GM11168 (cell line): Measurements from ENCODE around the gene TNFAIP1.

Experiments
- in situ Hi-C: fragments of 300-500 bp; cut with MboI; formaldehyde crosslinking; loops from one replicate; pipeline ENCODE4 v1.12.0; 2022; ENCODE audit warnings: low sequenced_read_pairs; ENCODE audit not compliant: unreplicated experiment

Gene TNFAIP1

GRCh38 chr17:28369684-28370034 is 34.1 kb downstream of the TNFAIP1 start:
- in situ Hi-C loops = no loop called here

- in situ Hi-C loops = no loop called here
Measured at GRCh38 chr17:28370035-28370743, 34.6 kb downstream of the TNFAIP1 start, which contains the start of gene VTN. VTN (minus strand) TSS chr17:28370307; CDS start chr17:28370203, 104 bp downstream.

DNA sequence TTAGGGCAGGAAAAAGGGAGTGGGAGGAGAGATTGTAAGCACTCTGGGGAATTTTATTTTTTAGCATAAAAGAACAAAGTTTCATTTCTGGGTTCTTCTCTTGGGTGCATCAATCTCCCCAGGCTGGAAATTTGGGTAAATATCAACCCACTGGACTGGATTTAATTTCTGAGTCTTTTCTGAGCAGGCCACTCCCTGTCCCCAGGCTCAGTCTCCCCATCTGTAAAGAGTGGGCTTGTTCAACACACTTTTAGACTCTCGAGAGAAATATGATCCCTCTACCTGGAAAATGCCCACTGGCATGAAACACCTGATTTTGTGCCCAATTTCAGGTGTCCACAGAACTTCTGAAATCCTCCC is 35.2 kb downstream of the TNFAIP1 start:
- in situ Hi-C loops = no loop called here

- in situ Hi-C loops = no loop called here
Measured at GRCh38 chr17:28371245-28372202, 36.0 kb downstream of the TNFAIP1 start, which contains the start of gene SARM1. SARM1 (plus strand) TSS chr17:28371694; CDS start chr17:28372033, 339 bp downstream.

- in situ Hi-C loops = no loop called here
Measured at GRCh38 chr17:28372203-28372944, 36.8 kb downstream of the TNFAIP1 start.

- in situ Hi-C loops = no loop called here
Measured at GRCh38 chr17:28372945-28373274, 37.3 kb downstream of the TNFAIP1 start.

DNA sequence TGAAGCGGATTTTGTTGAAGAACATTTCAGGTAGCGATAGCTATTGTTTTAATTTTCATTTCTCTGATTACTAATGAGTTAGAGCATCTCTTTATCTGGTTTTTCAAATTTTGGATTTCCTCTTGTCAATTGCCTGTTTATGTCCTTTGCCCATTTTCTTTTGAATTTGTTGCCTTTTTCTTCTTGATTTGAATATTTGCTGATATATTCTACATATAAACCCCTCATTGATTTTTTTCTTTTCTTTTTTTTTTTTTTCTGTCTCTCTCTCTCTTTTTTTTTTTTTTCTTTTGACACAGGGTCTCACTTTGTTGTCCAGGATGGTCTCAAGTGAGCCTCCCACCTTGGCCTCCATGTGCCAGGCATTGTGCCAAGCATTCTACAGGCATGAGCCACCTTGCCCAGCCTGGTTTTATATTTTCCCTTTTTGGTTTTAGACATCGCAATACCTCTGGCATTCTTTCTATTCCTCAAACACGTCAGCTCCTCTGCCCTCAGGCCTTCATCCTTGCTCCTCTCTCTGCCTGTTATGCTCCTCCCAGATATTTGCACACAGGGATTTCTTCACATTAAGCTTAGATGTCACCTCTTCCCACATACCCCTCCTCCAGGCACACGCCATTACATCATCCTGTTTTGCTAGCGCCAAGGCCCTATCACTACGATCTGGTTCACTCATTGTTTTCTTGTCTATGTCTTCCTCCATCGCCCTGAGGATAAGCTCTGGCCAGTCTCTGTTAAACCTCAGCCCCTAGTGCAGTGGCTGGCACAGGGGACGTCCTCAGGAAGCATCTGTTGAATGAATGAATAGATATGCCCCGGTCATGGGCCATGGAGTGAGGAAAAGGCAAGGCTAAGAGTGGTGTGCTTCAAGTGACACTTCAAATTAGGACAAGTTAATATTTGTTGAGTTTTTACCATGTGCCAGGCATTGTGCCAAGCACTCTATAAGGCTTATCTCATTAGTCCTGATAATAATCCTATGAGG is 44.5 kb downstream of the TNFAIP1 start:
- in situ Hi-C loops = loop anchor here (5.0 kb wide), 1 partner anchor 37 kb away; no protein-coding TSS in a partner anchor

GRCh38 chr17:28381141-28381825 is 45.7 kb downstream of the TNFAIP1 start:
- in situ Hi-C loops = loop anchor here (5.0 kb wide), 1 partner anchor 36 kb away; no protein-coding TSS in a partner anchor

GRCh38 chr17:28384281-28385036 is 48.9 kb downstream of the TNFAIP1 start:
- in situ Hi-C loops = loop anchor here (5.0 kb wide), 1 partner anchor 33 kb away; no protein-coding TSS in a partner anchor

DNA sequence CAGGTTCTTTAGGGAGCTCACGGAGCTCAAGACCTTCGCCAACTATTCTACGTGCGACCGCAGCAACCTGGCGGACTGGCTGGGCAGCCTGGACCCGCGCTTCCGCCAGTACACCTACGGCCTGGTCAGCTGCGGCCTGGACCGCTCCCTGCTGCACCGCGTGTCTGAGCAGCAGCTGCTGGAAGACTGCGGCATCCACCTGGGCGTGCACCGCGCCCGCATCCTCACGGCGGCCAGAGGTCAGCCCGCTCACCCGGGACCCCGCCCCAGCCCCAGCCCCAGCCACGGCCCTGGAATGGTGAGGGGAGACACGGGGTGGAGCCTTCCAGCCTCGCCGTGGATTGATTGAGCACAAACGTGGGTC is 49.5 kb downstream of the TNFAIP1 start:
- in situ Hi-C loops = no loop called here

DNA sequence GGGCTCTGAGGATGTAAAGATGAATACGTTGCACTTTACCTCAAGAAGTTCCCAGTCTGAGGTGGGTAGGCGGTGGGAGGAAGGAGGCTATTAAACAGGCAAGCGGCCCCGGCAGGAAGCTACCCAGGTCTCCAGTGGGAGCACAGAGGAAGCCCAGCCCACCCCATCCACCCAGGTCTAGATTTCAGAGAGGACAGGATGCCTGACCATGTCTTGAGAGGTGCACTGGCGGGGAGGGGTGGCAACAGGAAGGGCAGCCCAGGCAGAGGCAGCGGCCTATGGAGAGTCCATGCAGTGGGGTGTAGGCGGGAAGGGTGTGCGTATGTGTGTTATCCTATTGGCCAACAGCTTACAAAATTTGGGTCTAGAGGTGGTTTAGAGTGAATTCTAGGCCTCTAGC is 49.8 kb downstream of the TNFAIP1 start:
- in situ Hi-C loops = no loop called here

- in situ Hi-C loops = no loop called here
Measured at GRCh38 chr17:28386391-28386790, 50.8 kb downstream of the TNFAIP1 start.

DNA sequence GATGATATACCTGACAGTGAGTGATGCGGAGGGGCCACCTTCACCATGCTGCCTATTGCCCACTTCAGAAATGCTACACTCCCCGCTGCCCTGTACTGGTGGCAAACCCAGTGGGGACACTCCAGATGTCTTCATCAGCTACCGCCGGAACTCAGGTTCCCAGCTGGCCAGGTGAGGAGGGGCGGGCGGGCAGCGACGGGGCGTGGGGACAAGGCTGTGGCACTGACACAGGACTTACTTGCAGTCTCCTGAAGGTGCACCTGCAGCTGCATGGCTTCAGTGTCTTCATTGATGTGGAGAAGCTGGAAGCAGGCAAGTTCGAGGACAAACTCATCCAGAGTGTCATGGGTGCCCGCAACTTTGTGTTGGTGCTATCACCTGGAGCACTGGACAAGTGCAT is 52.5 kb downstream of the TNFAIP1 start:
- in situ Hi-C loops = no loop called here

DNA sequence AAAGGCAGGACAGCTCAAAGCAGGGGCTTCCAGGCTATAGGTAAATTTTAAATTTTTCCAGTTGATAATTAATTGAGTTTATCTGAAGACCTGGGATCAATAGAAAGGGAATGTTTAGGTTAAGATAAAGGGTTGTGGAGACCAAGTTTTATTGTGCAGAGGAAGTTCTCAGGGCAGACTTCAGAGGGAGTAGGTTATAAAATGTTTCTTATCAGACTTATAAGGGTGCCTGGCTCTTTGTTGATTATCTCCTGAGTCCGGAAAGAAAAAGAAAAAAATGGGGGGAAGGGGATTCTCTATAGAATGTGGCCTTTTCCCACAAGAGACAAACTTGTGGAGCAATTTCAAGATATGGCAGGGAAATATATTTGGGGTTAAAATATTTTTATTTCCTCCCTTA is 54.6 kb downstream of the TNFAIP1 start:
- in situ Hi-C loops = no loop called here

DNA sequence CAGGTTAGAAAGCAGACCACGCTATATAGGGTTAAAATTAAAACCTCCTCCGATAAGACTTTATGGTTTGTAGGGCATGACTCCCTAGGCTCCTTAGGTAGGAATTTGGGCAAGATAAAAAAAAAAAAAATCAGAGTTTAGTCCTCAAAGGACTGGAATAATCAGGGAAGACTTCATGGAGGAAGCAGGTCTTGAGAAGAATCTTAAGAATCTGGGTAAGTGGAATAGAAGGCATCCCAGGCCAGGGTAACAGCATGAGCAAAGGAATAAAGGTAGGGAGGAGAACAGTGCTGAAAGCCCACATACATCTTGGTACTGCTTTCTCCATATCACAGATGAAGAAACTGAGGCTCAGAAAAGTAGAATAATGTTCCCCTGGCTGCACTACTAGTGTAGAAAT is 55.0 kb downstream of the TNFAIP1 start:
- in situ Hi-C loops = no loop called here

DNA sequence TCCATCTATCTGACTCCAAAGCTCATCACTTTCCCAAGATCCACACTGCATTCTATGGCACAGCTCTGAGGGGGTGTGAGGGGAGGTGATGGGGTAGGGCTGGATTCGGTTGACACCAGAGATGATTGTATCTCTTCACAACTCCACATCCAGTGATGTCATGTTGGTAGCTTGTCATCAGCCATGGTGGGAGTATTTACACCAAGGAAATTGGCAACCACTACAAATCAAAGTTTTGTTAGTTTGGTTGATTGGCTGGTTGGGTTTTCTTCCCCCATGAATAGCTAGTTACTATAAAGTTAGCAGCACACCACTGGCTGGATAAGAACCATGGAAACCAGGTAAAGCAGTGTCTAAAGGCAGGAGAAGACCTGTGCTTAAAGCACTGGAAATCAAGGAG is 55.4 kb downstream of the TNFAIP1 start:
- in situ Hi-C loops = no loop called here

DNA sequence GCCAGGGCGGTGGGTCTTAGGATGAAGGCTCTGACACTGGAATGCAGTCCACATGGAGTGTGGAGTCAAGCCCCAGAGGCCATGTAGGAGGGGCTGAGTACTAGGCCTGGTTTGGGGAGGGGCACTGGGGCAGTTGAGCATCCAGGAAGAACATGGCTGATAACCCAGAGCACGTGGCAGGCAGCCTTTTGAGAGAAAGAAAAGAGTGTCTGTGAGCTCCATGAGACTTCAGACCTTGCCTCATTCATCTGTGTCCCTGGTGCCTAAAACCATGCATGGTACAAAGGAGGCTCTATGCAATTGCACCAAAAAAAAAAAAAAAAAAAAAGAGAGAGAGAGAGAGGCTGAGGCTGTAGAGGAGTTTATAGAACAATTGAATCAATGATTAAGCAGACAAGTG is 55.8 kb downstream of the TNFAIP1 start:
- in situ Hi-C loops = no loop called here

- in situ Hi-C loops = no loop called here
Measured at GRCh38 chr17:28392491-28392890, 56.9 kb downstream of the TNFAIP1 start.
